WTC11 (cell line): Measurements from ENCODE around the gene GABRP.

ENCODE experiments used
- CTCF ChIP-seq: fragments of 200-600 bp; IDR thresholded peaks from 2 replicates; pipeline ENCODE4 v1.8.0; 2022; ENCODE audit warnings: antibody characterized with exemption
- ETV6 ChIP-seq: sonication (generic); formaldehyde crosslinking; IDR thresholded peaks from 2 replicates; pipeline ENCODE4 v1.8.1; 2022; ENCODE audit warnings: mild to moderate bottlenecking, missing genetic modification reagents
- HMGA2 ChIP-seq: fragments of 250-450 bp; sonication (Bioruptor Pico); IDR thresholded peaks from 2 replicates; pipeline ENCODE4 v1.4.0; 2021; ENCODE audit warnings: mild to moderate bottlenecking, moderate library complexity
- ZNF263 ChIP-seq: sonication (generic); formaldehyde crosslinking; IDR thresholded peaks from 2 replicates; pipeline ENCODE4 v1.8.1; 2022; ENCODE audit warnings: low read depth, mild to moderate bottlenecking, moderate library complexity, missing genetic modification reagents

- TF ChIP-seq CTCF (no peak), HMGA2 (CRISPR knock-in tag) (no peak), ETV6 (CRISPR knock-in tag) (no peak), ZNF263 (CRISPR knock-in tag) (no peak)
These were observed 10.2 kb upstream of the GABRP start for GRCh38 chr5:170773024-170773985.
